HepG2 (cell line): ENCODE data around the gene GABRB1. TPM values are rescaled to one million over a fixed set of nuclear protein-coding genes. Genes with fewer than 3 reads are reported as not detected.

ENCODE experiments used
- ATAC-seq: fragments of 200-7000 bp; cut with Tn5 transposase; 3 replicates; pipeline ENCODE4 v1.9.1; 2020; ENCODE audit warnings: mild to moderate bottlenecking, moderate library complexity
- BruUV-seq: library from RNA; stranded (reverse); fragments of 400-500 nt; replicated peaks from 2 replicates; lab custom pipeline; 2021; lab: Mats Ljungman, UMichigan
- CTCF ChIA-PET: fragments of 300-600 bp; formaldehyde crosslinking; extraction: SDS; loops from one replicate; lab custom pipeline; 2021; ENCODE audit warnings: low total read pairs, inconsistent platforms, low intra/inter-chr PET ratio; lab: Yijun Ruan, JAX
- POLR2A ChIA-PET: fragments of 350-600 bp; sonication (Branson Sonifier 250); formaldehyde crosslinking; loops from one replicate; lab custom pipeline; 2020; ENCODE audit warnings: antibody characterized with exemption, inconsistent platforms; lab: Yijun Ruan, JAX
- DNase-seq: peaks from one replicate; pipeline ENCODE4 v3.0.0-alpha.2; 2015; ENCODE audit warnings: low spot score
- FAIRE-seq: peaks from 3 replicates; lab custom pipeline; 2011; peaks lifted over from hg19 to GRCh38; lab: Jason Lieb, UNC
- H2AFZ ChIP-seq: one replicate; pipeline ENCODE4 v1.6.1; 2011; ENCODE audit warnings: low read length, inconsistent platforms
- H3K27ac ChIP-seq: fragments of 300-600 bp; 3 replicates; pipeline ENCODE4 v1.8.0; 2011; ENCODE audit warnings: mixed run types, mild to moderate bottlenecking, mixed read lengths, low read length, inconsistent platforms; ENCODE audit not compliant: insufficient read depth; ENCODE audit errors: extremely low read length
- H3K27me3 ChIP-seq, 2 experiments: fragments of 200-600 bp in 1 of 2; 2 replicates in 1 of 2; 3 replicates in 1 of 2; pipeline versions ENCODE4 v1.6.0 to v1.8.0; 2011; ENCODE audit warnings: low read length in 2 of 2, mild to moderate bottlenecking in 2 of 2, moderate library complexity in 2 of 2, inconsistent platforms in 1 of 2; ENCODE audit not compliant: insufficient read depth in 2 of 2, control insufficient read depth in 1 of 2
- H3K36me3 ChIP-seq, 2 experiments: fragments of 200-600 bp in 1 of 2; replicated peaks in 1 of 2; 2 replicates in 1 of 2; 3 replicates in 1 of 2; pipeline versions ENCODE4 v1.5.1 to v1.8.0; 2011; ENCODE audit warnings: low read length in 2 of 2, inconsistent platforms in 1 of 2; ENCODE audit not compliant: insufficient read depth in 2 of 2, control insufficient read depth in 1 of 2
- H3K4me1 ChIP-seq: 2 replicates; pipeline ENCODE4 v1.5.1; 2012; ENCODE audit warnings: low read length, inconsistent platforms; ENCODE audit not compliant: insufficient read depth
- H3K4me2 ChIP-seq: 2 replicates; pipeline ENCODE4 v1.6.0; 2011; ENCODE audit warnings: low read depth, low read length, inconsistent platforms
- H3K4me3 ChIP-seq, 3 experiments: fragments of 200-600 bp in 1 of 3; sonication (generic), shearing (Covaris generic) in 1 of 3; replicated peaks in 1 of 3; 2 replicates each; pipeline ENCODE4 v1.5.1; 2011 to 2016; ENCODE audit warnings: low read length in 3 of 3, inconsistent platforms in 2 of 3, low read depth in 2 of 3, mild to moderate bottlenecking in 2 of 3, control low read depth in 1 of 3, mixed read lengths in 1 of 3; ENCODE audit not compliant: insufficient read depth in 1 of 3
- H3K79me2 ChIP-seq: one replicate; pipeline ENCODE4 v1.6.1; 2011; ENCODE audit warnings: low read length, inconsistent platforms; ENCODE audit not compliant: insufficient read depth
- H3K9ac ChIP-seq: 2 replicates; pipeline ENCODE4 v1.6.0; 2011; ENCODE audit warnings: mild to moderate bottlenecking, low read depth, low read length, inconsistent platforms; ENCODE audit not compliant: insufficient read depth
- H3K9me3 ChIP-seq: 2 replicates; pipeline ENCODE4 v1.5.1; 2012; ENCODE audit warnings: mild to moderate bottlenecking, low read length
- H4K20me1 ChIP-seq: 2 replicates; pipeline ENCODE4 v1.6.0; 2011; ENCODE audit warnings: inconsistent platforms, mild to moderate bottlenecking, low read length, moderate library complexity; ENCODE audit not compliant: insufficient read depth
- SATB2 ChIP-seq: sonication (generic); formaldehyde crosslinking; IDR thresholded peaks from 2 replicates; pipeline ENCODE4 v1.5.0; 2020; ENCODE audit warnings: missing genetic modification reagents
- SRY ChIP-seq: sonication (generic); formaldehyde crosslinking; IDR thresholded peaks from 2 replicates; pipeline ENCODE4 v1.8.0; 2022; ENCODE audit warnings: mild to moderate bottlenecking, missing genetic modification reagents
- TOPORS ChIP-seq: sonication (generic); formaldehyde crosslinking; IDR thresholded peaks from 2 replicates; pipeline ENCODE4 v1.8.0; 2023; ENCODE audit warnings: mild to moderate bottlenecking, missing genetic modification reagents
- ZBTB8A ChIP-seq: sonication (generic); formaldehyde crosslinking; IDR thresholded peaks from 2 replicates; pipeline ENCODE4 v1.4.0; 2020; ENCODE audit warnings: mild to moderate bottlenecking, low read depth, missing genetic modification reagents, borderline replicate concordance
- ZFP36 ChIP-seq: fragments of 150-350 bp; IDR thresholded peaks from 2 replicates; pipeline ENCODE4 v1.6.1; 2018; ENCODE audit warnings: borderline replicate concordance, low read length, low read depth; ENCODE audit not compliant: partially characterized antibody
- ZNF121 ChIP-seq: sonication (generic); formaldehyde crosslinking; IDR thresholded peaks from 2 replicates; pipeline ENCODE4 v1.5.0; 2020; ENCODE audit warnings: mild to moderate bottlenecking, missing genetic modification reagents
- ZNF205 ChIP-seq: IDR thresholded peaks from 2 replicates; pipeline ENCODE4 v1.6.1; 2018; ENCODE audit warnings: missing biosample characterization, missing genetic modification reagents
- in situ Hi-C: cut with HindIII; loops from 2 replicates; pipeline ENCODE4 v1.10.0; 2017; ENCODE audit warnings: low pct_unique_long_range_greater_than_20kb; ENCODE audit not compliant: extremely low pct_ligation_motif_present
- intact Hi-C: fragments of 100-400 bp; cut with micrococcal nuclease; formaldehyde crosslinking; loops from one replicate; pipeline ENCODE4 v1.10.0; 2022; ENCODE audit not compliant: unreplicated experiment
- polyA plus RNA-seq, 8 experiments: library from polyadenylated mRNA; depleted of rRNA in 3 of 8; stranded (reverse) in 7 of 8; unstranded in 1 of 8; fragments of >200 nt; fragmentation: Illumina TruSeq in 4 of 8; extraction: Trizol in 4 of 8; gene quantifications; 2 replicates each; pipeline versions ENCODE4 v1.2.1 to v1.2.3, GENCODE V29; 2011 to 2016; ENCODE audit warnings: low read depth in 4 of 8, missing spikeins in 1 of 8, mixed read lengths in 1 of 8; ENCODE audit not compliant: insufficient read depth in 1 of 8
- total RNA-seq, 5 experiments: library from RNA; depleted of rRNA; stranded (reverse); fragments of >200 nt; fragmentation: Illumina TruSeq; extraction: Trizol; gene quantifications; 2 replicates each; pipeline ENCODE4 v1.2.3, GENCODE V29; 2016; ENCODE audit warnings: low read depth in 1 of 5
- TF ChIP-seq, protein P1 (sequence below), 2 experiments: sonication (generic) in 1 of 2; formaldehyde crosslinking in 1 of 2; IDR thresholded peaks; 2 replicates each; pipeline versions ENCODE4 v1.4.0 to v1.6.1; 2016 to 2020; ENCODE audit warnings: borderline replicate concordance in 1 of 2, low read depth in 1 of 2, mild to moderate bottlenecking in 1 of 2, missing genetic modification reagents in 1 of 2
- TF ChIP-seq, protein P2 (sequence below): sonication (generic); formaldehyde crosslinking; IDR thresholded peaks from 2 replicates; pipeline ENCODE4 v1.9.0; 2021; ENCODE audit warnings: missing genetic modification reagents, mild to moderate bottlenecking, borderline replicate concordance
- TF ChIP-seq, protein P3 (sequence below): sonication (generic); formaldehyde crosslinking; IDR thresholded peaks from 2 replicates; pipeline ENCODE4 v1.4.0; 2020; ENCODE audit warnings: mild to moderate bottlenecking, missing genetic modification reagents
- TF ChIP-seq, protein P4 (sequence below): sonication (generic); formaldehyde crosslinking; IDR thresholded peaks from 2 replicates; pipeline ENCODE4 v1.4.0; 2020; ENCODE audit warnings: mild to moderate bottlenecking, missing genetic modification reagents
- TF ChIP-seq, protein P5 (sequence below): sonication (generic); formaldehyde crosslinking; IDR thresholded peaks from 2 replicates; pipeline ENCODE4 v1.4.0; 2020; ENCODE audit warnings: mild to moderate bottlenecking, missing genetic modification reagents

The GABRB1 gene
- total and polyA plus RNA-seq, 2 of the 13 experiments (the other 11 are each of a cell fraction or from before 2014, with no cell fraction given) = not detected

DNA sequence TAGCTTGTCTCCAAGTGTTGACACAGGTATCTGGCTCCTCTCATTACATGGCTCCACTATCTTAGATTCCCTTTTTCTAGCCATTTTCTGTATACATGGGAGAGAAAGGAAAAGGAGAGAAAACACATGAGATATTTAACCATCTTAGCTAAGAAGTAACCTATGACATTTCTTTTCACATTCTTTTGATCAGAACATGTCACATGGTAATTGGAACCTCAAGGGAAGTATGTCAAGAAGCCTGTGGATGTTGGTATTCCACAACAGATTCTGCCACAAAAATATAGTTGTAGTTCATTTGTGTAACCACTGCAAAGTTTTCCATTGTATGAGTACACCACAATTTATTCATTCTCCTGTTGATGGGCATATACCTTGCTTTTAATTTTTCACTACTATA is 18.7 kb upstream of the GABRB1 start:
- DNase-seq (no peak), FAIRE-seq (no peak), ATAC-seq (no peak)
- H3K27ac ChIP-seq = no peak overlapping the region
- H4K20me1 ChIP-seq = no peaks in the 10 kb centered on the region
- no peak overlapping the region for H3K4me3 ChIP-seq
- no peaks in the 10 kb centered on the region for H3K27me3 ChIP-seq
- H3K79me2 ChIP-seq = no peaks in the 10 kb centered on the region
- in situ Hi-C loops = no loop called here
- peaks cover 11% of the 10 kb centered on the region for H3K4me1 ChIP-seq
- H3K4me2 ChIP-seq = no peak overlapping the region
- no peak overlapping the region for H3K9ac ChIP-seq
- CTCF ChIA-PET = no interaction called here
- POLR2A ChIA-PET = no interaction called here
- H3K9me3 ChIP-seq = no peaks in the 10 kb centered on the region
- H2AFZ ChIP-seq = no peak overlapping the region
- intact Hi-C loops = no loop called here
- no peaks in the 10 kb centered on the region for H3K36me3 ChIP-seq
- BruUV-seq = no TSS peak
- TF ChIP-seq SATB2 (CRISPR knock-in tag) = no peak
- TF ChIP-seq, protein P1, sequence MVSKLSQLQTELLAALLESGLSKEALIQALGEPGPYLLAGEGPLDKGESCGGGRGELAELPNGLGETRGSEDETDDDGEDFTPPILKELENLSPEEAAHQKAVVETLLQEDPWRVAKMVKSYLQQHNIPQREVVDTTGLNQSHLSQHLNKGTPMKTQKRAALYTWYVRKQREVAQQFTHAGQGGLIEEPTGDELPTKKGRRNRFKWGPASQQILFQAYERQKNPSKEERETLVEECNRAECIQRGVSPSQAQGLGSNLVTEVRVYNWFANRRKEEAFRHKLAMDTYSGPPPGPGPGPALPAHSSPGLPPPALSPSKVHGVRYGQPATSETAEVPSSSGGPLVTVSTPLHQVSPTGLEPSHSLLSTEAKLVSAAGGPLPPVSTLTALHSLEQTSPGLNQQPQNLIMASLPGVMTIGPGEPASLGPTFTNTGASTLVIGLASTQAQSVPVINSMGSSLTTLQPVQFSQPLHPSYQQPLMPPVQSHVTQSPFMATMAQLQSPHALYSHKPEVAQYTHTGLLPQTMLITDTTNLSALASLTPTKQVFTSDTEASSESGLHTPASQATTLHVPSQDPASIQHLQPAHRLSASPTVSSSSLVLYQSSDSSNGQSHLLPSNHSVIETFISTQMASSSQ (IDR thresholded peaks at IDR 0.05; ENCODE audit: low read depth) = no peak
- TF ChIP-seq, protein P1 (CRISPR knock-in tag; IDR thresholded peaks at IDR 0.05; ENCODE audit: borderline replicate concordance) = no peak
- TF ChIP-seq, protein P2, sequence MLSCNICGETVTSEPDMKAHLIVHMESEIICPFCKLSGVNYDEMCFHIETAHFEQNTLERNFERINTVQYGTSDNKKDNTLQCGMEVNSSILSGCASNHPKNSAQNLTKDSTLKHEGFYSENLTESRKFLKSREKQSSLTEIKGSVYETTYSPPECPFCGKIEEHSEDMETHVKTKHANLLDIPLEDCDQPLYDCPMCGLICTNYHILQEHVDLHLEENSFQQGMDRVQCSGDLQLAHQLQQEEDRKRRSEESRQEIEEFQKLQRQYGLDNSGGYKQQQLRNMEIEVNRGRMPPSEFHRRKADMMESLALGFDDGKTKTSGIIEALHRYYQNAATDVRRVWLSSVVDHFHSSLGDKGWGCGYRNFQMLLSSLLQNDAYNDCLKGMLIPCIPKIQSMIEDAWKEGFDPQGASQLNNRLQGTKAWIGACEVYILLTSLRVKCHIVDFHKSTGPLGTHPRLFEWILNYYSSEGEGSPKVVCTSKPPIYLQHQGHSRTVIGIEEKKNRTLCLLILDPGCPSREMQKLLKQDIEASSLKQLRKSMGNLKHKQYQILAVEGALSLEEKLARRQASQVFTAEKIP (CRISPR knock-in tag) = no peak
- no peak for TF ChIP-seq TOPORS (CRISPR knock-in tag)
- TF ChIP-seq SRY (CRISPR knock-in tag) = no peak
- TF ChIP-seq, protein P3, sequence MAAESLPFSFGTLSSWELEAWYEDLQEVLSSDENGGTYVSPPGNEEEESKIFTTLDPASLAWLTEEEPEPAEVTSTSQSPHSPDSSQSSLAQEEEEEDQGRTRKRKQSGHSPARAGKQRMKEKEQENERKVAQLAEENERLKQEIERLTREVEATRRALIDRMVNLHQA (CRISPR knock-in tag) = no peak
- TF ChIP-seq, protein P4, sequence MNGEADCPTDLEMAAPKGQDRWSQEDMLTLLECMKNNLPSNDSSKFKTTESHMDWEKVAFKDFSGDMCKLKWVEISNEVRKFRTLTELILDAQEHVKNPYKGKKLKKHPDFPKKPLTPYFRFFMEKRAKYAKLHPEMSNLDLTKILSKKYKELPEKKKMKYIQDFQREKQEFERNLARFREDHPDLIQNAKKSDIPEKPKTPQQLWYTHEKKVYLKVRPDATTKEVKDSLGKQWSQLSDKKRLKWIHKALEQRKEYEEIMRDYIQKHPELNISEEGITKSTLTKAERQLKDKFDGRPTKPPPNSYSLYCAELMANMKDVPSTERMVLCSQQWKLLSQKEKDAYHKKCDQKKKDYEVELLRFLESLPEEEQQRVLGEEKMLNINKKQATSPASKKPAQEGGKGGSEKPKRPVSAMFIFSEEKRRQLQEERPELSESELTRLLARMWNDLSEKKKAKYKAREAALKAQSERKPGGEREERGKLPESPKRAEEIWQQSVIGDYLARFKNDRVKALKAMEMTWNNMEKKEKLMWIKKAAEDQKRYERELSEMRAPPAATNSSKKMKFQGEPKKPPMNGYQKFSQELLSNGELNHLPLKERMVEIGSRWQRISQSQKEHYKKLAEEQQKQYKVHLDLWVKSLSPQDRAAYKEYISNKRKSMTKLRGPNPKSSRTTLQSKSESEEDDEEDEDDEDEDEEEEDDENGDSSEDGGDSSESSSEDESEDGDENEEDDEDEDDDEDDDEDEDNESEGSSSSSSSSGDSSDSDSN (CRISPR knock-in tag) = no peak
- TF ChIP-seq ZNF205 (CRISPR knock-in tag) = no peak
- no peak for TF ChIP-seq ZNF121 (CRISPR knock-in tag)
- no peak for TF ChIP-seq ZFP36
- TF ChIP-seq, protein P5, sequence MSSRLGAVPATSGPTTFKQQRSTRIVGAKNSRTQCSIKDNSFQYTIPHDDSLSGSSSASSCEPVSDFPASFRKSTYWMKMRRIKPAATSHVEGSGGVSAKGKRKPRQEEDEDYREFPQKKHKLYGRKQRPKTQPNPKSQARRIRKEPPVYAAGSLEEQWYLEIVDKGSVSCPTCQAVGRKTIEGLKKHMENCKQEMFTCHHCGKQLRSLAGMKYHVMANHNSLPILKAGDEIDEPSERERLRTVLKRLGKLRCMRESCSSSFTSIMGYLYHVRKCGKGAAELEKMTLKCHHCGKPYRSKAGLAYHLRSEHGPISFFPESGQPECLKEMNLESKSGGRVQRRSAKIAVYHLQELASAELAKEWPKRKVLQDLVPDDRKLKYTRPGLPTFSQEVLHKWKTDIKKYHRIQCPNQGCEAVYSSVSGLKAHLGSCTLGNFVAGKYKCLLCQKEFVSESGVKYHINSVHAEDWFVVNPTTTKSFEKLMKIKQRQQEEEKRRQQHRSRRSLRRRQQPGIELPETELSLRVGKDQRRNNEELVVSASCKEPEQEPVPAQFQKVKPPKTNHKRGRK (CRISPR knock-in tag) = no peak
- no peak for TF ChIP-seq ZBTB8A
